ENCODE measurements around the gene TOP3B. TPM values are rescaled to one million over a fixed set of nuclear protein-coding genes. Genes with fewer than 3 reads are reported as not detected.

TOP3B gene
- total and polyA plus RNA-seq, 9 of the 15 experiments (the other 6 are each of a cell fraction or from before 2014, with no cell fraction given), result 3.0 to 188 (median 112) TPM

GRCh38 chr22:21947040-21948014 is 35.3 kb downstream of the TOP3B start (continued):
- no peak for TF ChIP-seq CHAMP1 (IDR thresholded peaks at IDR 0.05)
- TF ChIP-seq BCL6 (CRISPR knock-in tag; IDR thresholded peaks at IDR 0.05), result no peak
- TF ChIP-seq BDP1 (IDR thresholded peaks at IDR 0.05; ENCODE audit: insufficient read depth, insufficient read length), result no peak
- no peak for TF ChIP-seq NCOA6 (IDR thresholded peaks at IDR 0.05)
- TF ChIP-seq BHLHE40 (IDR thresholded peaks at IDR 0.05; ENCODE audit: low read length), result peak; percentile 74
- no peak for TF ChIP-seq POLR2H (tag; IDR thresholded peaks at IDR 0.05; ENCODE audit: low read depth)
- no peak for TF ChIP-seq CBFB (CRISPR knock-in tag; IDR thresholded peaks at IDR 0.05)
- TF ChIP-seq ETS1 (conservative IDR thresholded peaks at IDR 0.05; ENCODE audit: control insufficient read depth, low read depth, low read length), result no peak
- no peak for TF ChIP-seq ZNF217 (CRISPR knock-in tag; IDR thresholded peaks at IDR 0.05)
- TF ChIP-seq CREB1 (IDR thresholded peaks at IDR 0.05), result no peak
- no peak for TF ChIP-seq CREB1 (CRISPR knock-in tag; IDR thresholded peaks at IDR 0.05)
- peak in 1 of 2 experiments; percentile 35 for TF ChIP-seq E2F6 (IDR thresholded peaks at IDR 0.05; ENCODE audit: borderline replicate concordance in 1 of 2, extremely low read depth in 1 of 2, insufficient read depth in 1 of 2, insufficient read length in 1 of 2, low read depth in 1 of 2, low read length in 1 of 2, poor library complexity in 1 of 2, severe bottlenecking in 1 of 2)
- TF ChIP-seq ZBTB7A (IDR thresholded peaks at IDR 0.05; ENCODE audit: borderline replicate concordance, control insufficient read depth, low read depth, low read length), result no peak
